Ishikawa (cell line): Measurements from ENCODE around the gene LIMA1.

Experiments
- CEBPB ChIP-seq: IDR thresholded peaks from 2 replicates; pipeline ENCODE4 v1.6.1; 2012
- CREB1 ChIP-seq: IDR thresholded peaks from 2 replicates; pipeline ENCODE4 v1.6.1; 2012; ENCODE audit warnings: low read depth
- EGR1 ChIP-seq: IDR thresholded peaks from 2 replicates; pipeline ENCODE4 v1.6.1; 2012
- EP300 ChIP-seq: IDR thresholded peaks from 2 replicates; pipeline ENCODE4 v1.6.1; 2012; ENCODE audit warnings: borderline replicate concordance
- FOXM1 ChIP-seq: IDR thresholded peaks from 2 replicates; pipeline ENCODE4 v1.6.1; 2012; ENCODE audit warnings: low read depth, borderline replicate concordance
- NFIC ChIP-seq: IDR thresholded peaks from 2 replicates; pipeline ENCODE4 v1.6.1; 2012
- RAD21 ChIP-seq: IDR thresholded peaks from 2 replicates; pipeline ENCODE4 v1.6.1; 2012; ENCODE audit warnings: low read depth
- TAF1 ChIP-seq: IDR thresholded peaks from 2 replicates; pipeline ENCODE4 v1.6.1; 2012; ENCODE audit warnings: low read depth, mild to moderate bottlenecking
- TCF12 ChIP-seq: IDR thresholded peaks from 2 replicates; pipeline ENCODE4 v1.6.1; 2012; ENCODE audit warnings: low read depth
- TEAD4 ChIP-seq: IDR thresholded peaks from 2 replicates; pipeline ENCODE4 v1.6.1; 2012
- YY1 ChIP-seq: IDR thresholded peaks from 2 replicates; pipeline ENCODE4 v1.6.1; 2012; ENCODE audit warnings: low read depth
- ZBTB7A ChIP-seq: IDR thresholded peaks from 2 replicates; pipeline ENCODE4 v1.6.1; 2012; ENCODE audit warnings: low read depth
- TF ChIP-seq, protein P1 (sequence below): IDR thresholded peaks from 2 replicates; pipeline ENCODE4 v1.6.1; 2012
- TF ChIP-seq, protein P2 (sequence below): IDR thresholded peaks from 2 replicates; pipeline ENCODE4 v1.6.1; 2012
- TF ChIP-seq, protein P3 (sequence below): IDR thresholded peaks from 2 replicates; pipeline ENCODE4 v1.6.1; 2012; ENCODE audit warnings: low read depth, mild to moderate bottlenecking

LIMA1 gene

DNA sequence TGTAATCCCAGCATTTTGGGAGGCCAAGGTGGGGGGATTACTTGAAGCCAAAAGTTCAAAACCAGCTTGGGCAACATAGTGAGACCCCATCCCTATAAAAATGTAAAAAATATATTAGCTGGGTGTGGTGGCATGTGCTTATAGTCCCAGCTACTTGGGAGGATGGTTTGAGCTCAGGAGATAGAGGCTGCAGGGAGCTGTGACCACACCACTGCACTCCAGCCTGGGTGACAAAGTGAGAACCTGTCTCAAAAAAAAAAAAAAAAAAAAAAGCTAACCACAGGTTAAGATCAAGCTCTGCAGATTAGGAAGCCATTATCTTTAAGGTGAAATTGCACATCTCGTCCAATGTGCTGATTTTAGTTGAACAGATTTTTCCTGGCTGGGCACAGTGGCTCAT is 92.5 kb downstream of the LIMA1 start:
- TF ChIP-seq TCF12 = no peak
- no peak for TF ChIP-seq CEBPB
- TF ChIP-seq EP300 = no peak
- TF ChIP-seq, protein P1, sequence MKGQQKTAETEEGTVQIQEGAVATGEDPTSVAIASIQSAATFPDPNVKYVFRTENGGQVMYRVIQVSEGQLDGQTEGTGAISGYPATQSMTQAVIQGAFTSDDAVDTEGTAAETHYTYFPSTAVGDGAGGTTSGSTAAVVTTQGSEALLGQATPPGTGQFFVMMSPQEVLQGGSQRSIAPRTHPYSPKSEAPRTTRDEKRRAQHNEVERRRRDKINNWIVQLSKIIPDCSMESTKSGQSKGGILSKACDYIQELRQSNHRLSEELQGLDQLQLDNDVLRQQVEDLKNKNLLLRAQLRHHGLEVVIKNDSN = no peak
- no peak for TF ChIP-seq FOXM1
- no peak for TF ChIP-seq CREB1
- TF ChIP-seq TAF1 = no peak

DNA sequence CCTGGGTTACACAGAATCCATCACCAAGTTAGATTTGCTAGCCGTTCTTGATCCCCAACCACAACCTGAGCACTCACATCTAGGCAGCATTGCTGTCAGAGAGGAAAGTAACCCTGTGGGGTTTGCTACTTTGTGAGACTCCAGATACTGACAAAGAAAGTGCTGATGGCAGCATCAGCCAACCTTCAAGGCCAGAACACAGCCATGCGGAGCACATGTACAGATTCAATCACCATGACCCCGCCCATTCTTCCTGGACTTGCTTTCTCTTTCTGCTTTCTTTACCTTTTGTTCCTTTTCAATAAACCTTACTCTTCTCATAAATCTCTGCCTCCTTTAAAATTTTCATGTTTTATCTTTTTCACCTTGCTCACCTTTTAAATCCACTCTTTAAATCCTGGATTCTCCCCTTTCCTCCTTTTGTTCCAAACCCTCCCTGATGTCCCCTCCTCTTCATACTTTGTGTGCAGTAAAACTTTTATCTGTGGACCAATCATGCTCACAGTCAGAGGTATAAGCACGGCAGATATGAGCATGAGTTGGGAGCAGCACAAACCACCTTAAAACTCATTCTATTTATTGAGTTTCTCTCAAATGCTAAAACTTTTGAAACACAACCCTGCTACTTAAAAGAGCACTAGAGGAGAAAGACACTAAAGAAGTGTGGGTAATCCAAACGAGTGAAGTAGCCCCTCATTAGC is 94.3 kb downstream of the LIMA1 start:
- no peak for TF ChIP-seq CREB1
- TF ChIP-seq TEAD4 = no peak
- TF ChIP-seq RAD21 = no peak
- no peak for TF ChIP-seq FOXM1
- TF ChIP-seq NFIC = no peak
- TF ChIP-seq ZBTB7A = no peak
- no peak for TF ChIP-seq TAF1
- no peak for TF ChIP-seq EGR1
- TF ChIP-seq, protein P1 = no peak
- no peak for TF ChIP-seq CEBPB
- no peak for TF ChIP-seq EP300
- TF ChIP-seq, protein P2, sequence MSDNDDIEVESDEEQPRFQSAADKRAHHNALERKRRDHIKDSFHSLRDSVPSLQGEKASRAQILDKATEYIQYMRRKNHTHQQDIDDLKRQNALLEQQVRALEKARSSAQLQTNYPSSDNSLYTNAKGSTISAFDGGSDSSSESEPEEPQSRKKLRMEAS = no peak
- TF ChIP-seq, protein P3, sequence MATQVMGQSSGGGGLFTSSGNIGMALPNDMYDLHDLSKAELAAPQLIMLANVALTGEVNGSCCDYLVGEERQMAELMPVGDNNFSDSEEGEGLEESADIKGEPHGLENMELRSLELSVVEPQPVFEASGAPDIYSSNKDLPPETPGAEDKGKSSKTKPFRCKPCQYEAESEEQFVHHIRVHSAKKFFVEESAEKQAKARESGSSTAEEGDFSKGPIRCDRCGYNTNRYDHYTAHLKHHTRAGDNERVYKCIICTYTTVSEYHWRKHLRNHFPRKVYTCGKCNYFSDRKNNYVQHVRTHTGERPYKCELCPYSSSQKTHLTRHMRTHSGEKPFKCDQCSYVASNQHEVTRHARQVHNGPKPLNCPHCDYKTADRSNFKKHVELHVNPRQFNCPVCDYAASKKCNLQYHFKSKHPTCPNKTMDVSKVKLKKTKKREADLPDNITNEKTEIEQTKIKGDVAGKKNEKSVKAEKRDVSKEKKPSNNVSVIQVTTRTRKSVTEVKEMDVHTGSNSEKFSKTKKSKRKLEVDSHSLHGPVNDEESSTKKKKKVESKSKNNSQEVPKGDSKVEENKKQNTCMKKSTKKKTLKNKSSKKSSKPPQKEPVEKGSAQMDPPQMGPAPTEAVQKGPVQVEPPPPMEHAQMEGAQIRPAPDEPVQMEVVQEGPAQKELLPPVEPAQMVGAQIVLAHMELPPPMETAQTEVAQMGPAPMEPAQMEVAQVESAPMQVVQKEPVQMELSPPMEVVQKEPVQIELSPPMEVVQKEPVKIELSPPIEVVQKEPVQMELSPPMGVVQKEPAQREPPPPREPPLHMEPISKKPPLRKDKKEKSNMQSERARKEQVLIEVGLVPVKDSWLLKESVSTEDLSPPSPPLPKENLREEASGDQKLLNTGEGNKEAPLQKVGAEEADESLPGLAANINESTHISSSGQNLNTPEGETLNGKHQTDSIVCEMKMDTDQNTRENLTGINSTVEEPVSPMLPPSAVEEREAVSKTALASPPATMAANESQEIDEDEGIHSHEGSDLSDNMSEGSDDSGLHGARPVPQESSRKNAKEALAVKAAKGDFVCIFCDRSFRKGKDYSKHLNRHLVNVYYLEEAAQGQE = no peak
- TF ChIP-seq TCF12 = no peak
- no peak for TF ChIP-seq YY1

DNA sequence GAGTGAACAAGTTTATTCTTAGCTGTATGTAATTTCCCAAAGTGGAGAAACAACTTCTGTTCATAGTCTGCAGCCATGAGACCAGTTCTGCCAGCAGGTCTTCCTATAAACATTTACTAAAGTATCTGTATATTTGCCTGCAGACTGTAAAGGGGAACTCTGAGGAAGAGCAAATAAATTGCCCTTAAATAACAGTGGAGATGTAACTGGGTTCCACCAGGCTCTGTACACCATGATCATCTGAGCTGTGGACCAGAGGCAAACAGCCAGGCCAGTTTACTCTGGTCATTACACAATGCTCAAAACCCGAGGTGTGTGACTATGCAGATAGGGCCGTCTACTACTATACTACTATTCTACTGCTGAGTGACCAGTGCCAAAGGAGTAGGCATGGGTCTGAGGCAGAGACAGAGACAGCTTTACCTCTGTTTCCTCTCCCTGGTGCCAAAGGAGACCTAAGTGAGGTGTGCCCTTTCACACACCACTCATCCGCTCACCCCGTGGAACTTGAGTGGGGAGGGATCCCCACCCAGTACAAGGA is 95.0 kb downstream of the LIMA1 start:
- no peak for TF ChIP-seq NFIC
- TF ChIP-seq YY1 = no peak
- TF ChIP-seq FOXM1 = no peak
- no peak for TF ChIP-seq EP300
- no peak for TF ChIP-seq TAF1
- no peak for TF ChIP-seq TEAD4
- TF ChIP-seq, protein P3 = no peak
- TF ChIP-seq, protein P2 = no peak
- TF ChIP-seq CREB1 = no peak
- no peak for TF ChIP-seq TCF12
- no peak for TF ChIP-seq RAD21
- TF ChIP-seq CEBPB = no peak
- TF ChIP-seq ZBTB7A = no peak

DNA sequence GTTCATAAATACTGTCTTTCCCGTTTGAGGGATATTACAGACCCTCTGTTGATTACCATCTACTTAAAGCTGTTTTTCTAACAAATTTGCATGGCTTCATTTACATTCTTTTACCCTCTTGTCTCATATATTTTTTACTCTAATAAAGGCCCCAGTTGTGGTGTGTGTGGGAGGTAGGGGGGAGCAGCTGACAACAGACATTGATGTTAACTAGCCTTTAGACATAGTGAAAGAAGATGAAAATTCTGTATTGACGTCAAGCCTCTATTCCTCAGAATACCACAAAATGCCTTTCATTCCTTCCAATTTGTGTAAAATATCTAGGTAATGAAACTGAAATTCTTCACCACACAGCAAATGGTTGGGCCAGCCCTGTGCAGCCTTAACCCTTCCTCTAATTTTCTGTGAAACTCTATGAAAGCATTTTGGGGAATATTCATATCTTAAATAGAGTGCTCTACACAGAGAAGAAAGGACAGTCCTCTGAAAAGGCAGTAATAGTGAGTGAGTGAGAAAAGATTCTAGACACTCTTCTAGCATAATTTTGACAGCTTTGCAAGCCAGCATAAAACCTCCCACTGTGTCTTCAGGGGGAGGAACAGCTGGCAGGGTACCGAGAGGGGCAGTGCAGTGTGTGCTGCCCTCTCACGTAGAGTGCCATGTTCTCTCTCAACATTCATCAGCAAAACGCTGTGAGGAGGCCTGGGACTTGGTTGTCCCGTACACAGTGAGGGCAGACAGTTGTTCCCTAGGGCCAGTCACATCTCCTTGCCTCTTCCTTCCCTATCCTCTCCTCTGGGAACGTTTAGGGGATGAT is 96.0 kb downstream of the LIMA1 start:
- TF ChIP-seq EP300 = no peak
- TF ChIP-seq FOXM1 = no peak
- no peak for TF ChIP-seq CEBPB
- TF ChIP-seq, protein P2 = no peak
- TF ChIP-seq EGR1 = no peak
- no peak for TF ChIP-seq YY1
- TF ChIP-seq, protein P1 = no peak
- no peak for TF ChIP-seq RAD21
- no peak for TF ChIP-seq TAF1
- TF ChIP-seq NFIC = no peak
- TF ChIP-seq, protein P3 = no peak
- no peak for TF ChIP-seq CREB1
- TF ChIP-seq ZBTB7A = no peak
- TF ChIP-seq TEAD4 = no peak
- no peak for TF ChIP-seq TCF12
